H1 (cell line): ENCODE results near the gene CAPN2.

ENCODE experiments used
- SP1 ChIP-seq: IDR thresholded peaks from 2 replicates; pipeline ENCODE4 v1.6.1; 2011; ENCODE audit warnings: low read depth, low read length
- TCF12 ChIP-seq: IDR thresholded peaks from 2 replicates; pipeline ENCODE4 v1.6.1; 2011; ENCODE audit warnings: low read depth, mild to moderate bottlenecking, low read length

GRCh38 chr1:223794136-223794880, 82.0 kb downstream of the CAPN2 start:
- TF ChIP-seq TCF12 (no peak), SP1 (no peak)
